ENCODE results near the gene TOMM70.
"Not testable (repeated sequence)": the region's sequence is repeated elsewhere in the genome, so short reads cannot be mapped to it uniquely, and the experiment has no call there.

TOMM70 gene

DNA sequence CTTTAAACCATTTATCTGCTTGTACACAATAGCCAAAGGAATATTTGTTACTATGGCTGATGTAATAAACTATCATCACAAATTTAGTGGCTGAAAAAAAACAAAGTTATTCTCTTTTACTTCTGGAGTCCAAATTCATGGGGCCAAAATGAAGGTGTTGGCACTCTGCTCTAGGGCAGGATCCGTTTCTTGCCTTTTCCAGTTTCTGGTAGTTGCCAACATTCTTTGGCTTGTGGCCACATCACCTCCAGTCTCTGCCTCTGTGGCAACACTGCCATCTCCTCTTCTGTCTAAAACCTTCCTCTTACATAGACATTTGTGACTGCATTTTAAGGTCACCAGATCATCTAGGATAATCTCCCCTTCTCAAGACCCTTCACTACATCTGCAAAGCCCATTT, 39.0 kb downstream of the TOMM70 start:
- no peak for DNase-seq

GRCh38 chr3:100360757-100361496, 40.0 kb downstream of the TOMM70 start:
- no peak for DNase-seq

- DNase-seq, result no peak
Measured at GRCh38 chr3:100359035-100359434, 41.9 kb downstream of the TOMM70 start.

- DNase-seq, result no peak
Measured at GRCh38 chr3:100358413-100358812, 42.5 kb downstream of the TOMM70 start.

- DNase-seq, result no peak
Measured at GRCh38 chr3:100354850-100355249, 46.0 kb downstream of the TOMM70 start.

DNA sequence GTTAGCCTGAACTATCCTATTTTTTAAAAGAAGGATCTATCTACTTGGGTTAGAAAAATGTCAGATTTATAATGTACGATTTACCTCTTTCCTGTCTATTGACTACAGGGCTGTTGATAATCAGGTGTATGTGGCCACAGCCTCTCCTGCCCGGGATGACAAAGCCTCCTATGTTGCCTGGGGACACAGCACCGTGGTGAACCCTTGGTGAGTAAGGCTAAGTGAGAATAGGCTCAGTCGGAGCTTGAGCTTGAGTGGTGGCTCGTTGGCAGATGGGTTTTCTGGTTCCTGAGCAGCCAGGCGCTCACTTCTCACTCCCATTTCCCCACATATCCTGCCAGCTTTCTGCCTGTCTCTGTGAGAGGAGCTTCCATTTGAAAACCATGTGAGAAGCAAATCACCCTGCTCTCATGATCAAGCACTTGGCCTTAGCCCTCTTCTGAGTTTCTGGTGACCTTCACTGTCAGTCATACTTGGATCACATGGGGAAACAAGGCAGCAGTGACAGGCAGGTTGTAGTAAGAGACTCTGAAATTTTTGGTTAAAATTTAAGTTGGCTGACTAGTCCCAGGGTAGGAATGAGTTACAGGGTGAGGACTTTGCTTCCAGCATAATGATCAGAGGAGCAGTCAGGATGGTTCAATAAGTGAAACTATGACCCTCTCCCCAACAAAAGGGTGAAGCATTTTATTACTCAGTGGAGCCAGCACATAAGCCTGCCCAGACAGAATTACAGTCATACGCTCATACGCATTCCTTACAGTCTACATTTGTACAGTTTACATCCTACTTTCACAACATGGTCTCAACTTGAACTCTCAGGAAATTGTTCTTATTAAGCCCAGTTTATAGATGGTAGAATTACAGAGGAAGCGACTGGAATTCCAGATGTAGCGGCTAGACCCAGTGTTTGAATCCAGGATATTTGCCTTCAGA, 48.3 kb downstream of the TOMM70 start:
- no peak for DNase-seq

DNA sequence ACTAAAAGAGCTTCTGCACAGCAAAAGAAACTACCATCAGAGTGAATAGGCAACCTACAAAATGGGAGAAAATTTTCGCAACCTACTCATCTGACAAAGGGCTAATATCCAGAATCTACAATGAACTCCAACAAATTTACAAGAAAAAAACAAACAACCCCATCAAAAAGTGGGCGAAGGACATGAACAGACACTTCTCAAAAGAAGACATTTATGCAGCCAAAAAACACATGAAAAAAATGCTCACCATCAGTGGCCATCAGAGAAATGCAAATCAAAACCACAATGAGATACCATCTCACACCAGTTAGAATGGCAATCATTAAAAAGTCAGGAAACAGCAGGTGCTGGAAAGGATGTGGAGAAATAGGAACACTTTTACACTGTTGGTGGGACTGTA, 49.1 kb downstream of the TOMM70 start:
- DNase-seq, result not testable (repeated sequence)

DNA sequence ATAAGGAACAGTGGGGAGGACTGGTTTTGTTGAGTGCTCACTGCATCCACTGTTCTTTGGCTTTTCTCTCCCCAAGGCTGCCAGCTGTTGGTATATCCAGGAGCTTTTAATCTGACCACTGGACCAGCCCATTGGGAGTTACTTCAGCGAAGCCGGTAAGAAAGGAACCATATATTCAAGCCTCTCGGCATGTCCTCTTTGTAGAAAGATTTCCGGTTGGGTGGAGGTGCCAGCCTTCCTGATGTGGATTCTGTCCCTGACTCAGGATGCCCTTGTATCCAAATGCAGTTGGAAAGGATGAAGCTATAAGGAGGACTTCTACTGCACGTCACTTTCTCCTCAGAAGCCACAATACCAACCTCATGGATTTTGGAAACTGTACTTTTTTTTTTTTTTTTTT, 52.2 kb downstream of the TOMM70 start:
- no peak for DNase-seq

DNA sequence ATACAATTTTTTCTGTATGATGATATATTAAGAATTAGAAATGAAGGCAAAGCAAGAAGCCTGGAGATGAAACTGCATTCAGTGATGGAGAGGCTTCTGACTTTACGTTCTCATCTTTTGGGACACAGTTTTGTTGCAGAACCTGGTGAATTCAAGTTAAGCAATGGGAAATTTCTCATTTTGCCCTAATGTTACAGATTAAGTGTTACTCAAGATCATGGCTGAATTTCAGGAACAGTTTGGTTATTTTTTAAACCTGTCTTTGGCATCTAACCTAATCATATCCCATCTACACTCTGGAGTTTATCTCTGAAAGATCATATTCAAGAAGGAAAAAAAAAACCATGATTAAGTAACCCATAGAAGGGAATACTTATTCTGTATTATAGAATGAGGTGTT, 60.4 kb downstream of the TOMM70 start:
- DNase-seq, result no peak

GRCh38 chr3:100339786-100340185, 61.1 kb downstream of the TOMM70 start:
- no peak for DNase-seq

DNA sequence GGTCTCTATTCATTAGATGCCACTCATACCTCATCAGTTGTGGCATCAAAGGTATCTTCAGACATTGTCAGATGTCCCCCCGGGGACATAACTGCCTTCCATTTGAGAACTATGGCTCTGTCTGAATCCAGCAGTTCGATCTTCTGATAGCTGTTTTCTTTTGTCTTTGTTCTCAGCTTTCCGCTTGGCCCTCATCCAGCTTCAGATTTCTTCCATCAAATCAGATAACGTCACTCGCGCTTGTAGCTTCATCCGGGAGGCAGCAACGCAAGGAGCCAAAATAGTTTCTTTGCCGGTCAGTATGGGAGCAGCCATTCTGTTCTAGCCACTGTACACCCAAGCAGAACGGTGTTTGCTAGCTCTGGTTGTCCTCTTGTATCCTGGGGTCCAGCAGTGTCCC, 62.0 kb downstream of the TOMM70 start:
- no peak for DNase-seq

DNA sequence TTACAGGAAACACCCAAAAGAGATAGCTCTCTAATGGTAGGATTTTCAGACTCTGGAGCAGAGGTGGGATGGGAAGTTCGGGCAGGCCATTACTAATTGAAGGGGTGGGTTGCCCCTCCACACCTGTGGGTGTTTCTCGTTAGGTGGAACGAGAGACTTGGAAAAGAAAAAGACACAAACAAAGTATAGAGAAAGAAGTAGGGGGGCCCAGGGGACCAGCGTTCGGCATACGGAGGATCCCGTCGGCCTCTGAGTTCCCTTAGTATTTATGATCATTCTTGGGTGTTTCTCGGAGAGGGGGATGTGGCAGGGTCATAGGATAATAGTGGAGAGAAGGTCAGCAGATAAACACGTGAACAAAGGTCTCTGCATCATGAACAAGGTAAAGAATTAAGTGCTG, 64.7 kb downstream of the TOMM70 start:
- DNase-seq, result not testable (repeated sequence)

GRCh38 chr3:100335434-100335833, 65.5 kb downstream of the TOMM70 start:
- DNase-seq, result peak; percentile 15

GRCh38 chr3:100334488-100335351, 66.2 kb downstream of the TOMM70 start, which contains the start of gene NIT2:
Gene NIT2 (plus strand): TSS chr3:100334757. CDS start chr3:100334792, 35 bp downstream.
- peak; percentile 70 for DNase-seq

- peak; percentile 35 for DNase-seq
Measured at GRCh38 chr3:100333970-100334487, 66.9 kb downstream of the TOMM70 start.

- no peak for DNase-seq
Measured at GRCh38 chr3:100333051-100333450, 67.8 kb downstream of the TOMM70 start.

- no peak for DNase-seq
Measured at GRCh38 chr3:100331660-100332059, 69.2 kb downstream of the TOMM70 start.

DNA sequence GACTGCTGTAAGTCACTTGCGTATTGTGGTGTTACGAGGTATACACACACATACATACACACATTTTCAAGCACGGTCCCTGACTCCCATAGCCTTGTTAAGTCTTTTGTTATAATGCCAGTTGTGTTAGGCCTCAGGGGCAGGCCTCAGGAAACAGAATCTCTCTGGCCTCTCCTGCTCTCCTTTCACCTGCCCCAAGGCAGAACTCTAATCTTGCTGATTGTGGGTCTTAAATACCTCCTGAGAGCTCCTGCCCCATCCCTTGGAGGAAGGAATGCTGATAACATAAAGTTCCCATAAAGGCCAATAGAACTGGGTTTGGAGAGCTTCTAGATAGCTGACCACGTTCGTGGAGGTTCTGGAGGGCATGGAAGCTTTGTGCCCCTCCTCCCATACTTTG, 70.2 kb downstream of the TOMM70 start:
- DNase-seq, result no peak

DNA sequence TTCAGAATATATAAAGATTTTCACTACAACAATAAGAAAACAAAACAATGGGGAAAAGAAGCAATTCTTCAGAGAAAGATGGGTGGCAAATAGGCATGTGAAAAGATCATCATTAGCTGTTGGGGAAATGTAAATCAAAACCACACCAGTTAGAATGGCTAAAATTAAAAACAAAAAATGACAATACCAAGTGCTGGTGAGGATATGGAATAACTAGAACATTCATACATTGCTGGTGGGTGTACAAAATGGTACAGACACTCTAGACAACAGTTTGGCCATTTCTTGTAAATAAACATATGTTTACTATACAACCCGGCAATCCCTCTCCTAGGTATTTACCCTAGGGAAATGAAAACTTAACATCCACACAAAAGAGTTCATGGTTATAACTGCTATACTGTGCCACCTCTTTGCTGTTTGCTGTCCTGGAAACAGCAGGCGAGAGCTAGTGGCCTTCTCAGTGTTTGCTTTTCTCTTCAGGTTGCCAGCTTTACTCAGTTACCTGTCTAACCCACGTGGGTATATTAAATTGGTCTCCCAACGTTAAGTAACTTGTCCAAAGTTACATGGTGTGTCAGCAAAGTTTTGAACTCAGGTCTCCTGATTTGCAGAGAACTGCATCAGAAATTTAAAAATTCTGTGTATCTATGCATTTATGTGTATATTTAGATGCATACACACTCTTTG, 70.9 kb downstream of the TOMM70 start:
- peak; percentile 7 for DNase-seq

- not testable (repeated sequence) for DNase-seq
Measured at GRCh38 chr3:100327377-100327776, 73.5 kb downstream of the TOMM70 start.

DNA sequence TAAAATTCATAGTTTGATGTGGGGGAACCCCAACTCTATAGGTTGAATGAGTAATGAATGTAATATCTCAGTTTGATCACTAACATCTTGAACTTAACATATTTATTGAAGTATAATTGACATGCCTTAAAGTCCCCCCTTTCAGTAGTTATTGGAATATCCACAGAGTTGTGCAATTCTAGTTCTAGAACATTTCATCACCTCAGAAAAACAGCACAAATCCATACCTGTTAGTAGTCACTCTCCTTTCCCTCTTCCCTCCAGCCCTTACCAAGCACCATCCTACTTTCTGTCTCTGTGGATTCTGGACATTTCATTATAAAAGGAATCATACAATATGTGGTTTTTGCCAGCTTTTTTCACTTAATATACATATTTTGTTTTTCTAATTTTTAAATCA, 75.1 kb downstream of the TOMM70 start:
- DNase-seq, result no peak

DNA sequence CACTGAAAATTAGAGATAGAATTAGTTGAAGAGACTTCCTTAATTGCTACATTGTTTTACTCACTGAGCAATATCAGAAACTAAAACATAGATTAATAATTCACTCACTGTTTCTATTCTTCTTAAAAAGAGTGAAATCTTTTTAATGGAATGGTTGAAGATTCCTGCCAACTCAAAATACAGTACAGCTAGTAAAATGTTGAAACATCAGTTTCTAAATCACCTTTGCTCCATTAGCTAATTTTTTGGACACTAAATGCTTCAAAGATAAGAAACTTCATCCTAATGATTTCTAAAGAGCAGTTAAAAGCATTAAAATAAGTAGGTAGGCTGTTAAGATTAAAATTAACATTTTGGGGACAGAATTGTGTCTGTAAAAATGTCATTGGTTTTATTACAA, 76.8 kb downstream of the TOMM70 start:
- no peak for DNase-seq
